ENCODE data around the gene NELL1. TPM values are rescaled to one million over a fixed set of nuclear protein-coding genes. Genes with fewer than 3 reads are reported as not detected.

NELL1 gene
- total RNA-seq, result not detected in 2 replicates

GRCh38 chr11:20668844-20669819, at the start of gene NELL1:
TSS of gene NELL1 (plus strand) at chr11:20669586.

Other genes starting within 250 kb of the NELL1 start
- not detected in 2 replicates for gene SLC6A5, start 70.0 kb upstream of the NELL1 start, total RNA-seq